K562 (cell line): Measurements from ENCODE around the gene NRF1. TPM values are rescaled to one million over a fixed set of nuclear protein-coding genes. Genes with fewer than 3 reads are reported as not detected.
A peak's percentile ranks its signal among the peaks of the same experiment; 100 is the strongest.

Experiments
- ATF1 ChIP-seq, 2 experiments: fragments of 450-650 bp in 1 of 2; IDR thresholded peaks; 2 replicates each; pipeline ENCODE4 v1.6.1; 2016; ENCODE audit warnings: missing compliant biosample characterization in 1 of 2, missing genetic modification characterization in 1 of 2
- CEBPB ChIP-seq: fragments of 450-650 bp; IDR thresholded peaks from 2 replicates; pipeline ENCODE4 v1.6.1; 2016; ENCODE audit warnings: missing genetic modification characterization, missing compliant biosample characterization
- KHSRP ChIP-seq: fragments of 450-650 bp; IDR thresholded peaks from 2 replicates; pipeline ENCODE4 v1.6.1; 2017
- MED1 ChIP-seq: sonication (generic); formaldehyde crosslinking; IDR thresholded peaks from 2 replicates; pipeline ENCODE4 v1.8.1; 2023; ENCODE audit warnings: missing genetic modification reagents, borderline replicate concordance
- MTA2 ChIP-seq: fragments of 450-650 bp; IDR thresholded peaks from 2 replicates; pipeline ENCODE4 v1.6.1; 2016; ENCODE audit warnings: low read depth
- MTA3 ChIP-seq: fragments of 450-650 bp; formaldehyde crosslinking; IDR thresholded peaks from 2 replicates; pipeline ENCODE4 v1.6.1; 2017; ENCODE audit warnings: mild to moderate bottlenecking, borderline replicate concordance
- MXI1 ChIP-seq: IDR thresholded peaks from 2 replicates; pipeline ENCODE4 v1.6.1; 2011; ENCODE audit warnings: low read depth, mild to moderate bottlenecking, improper control_type of control experiment, low read length
- MYBL2 ChIP-seq, 2 experiments: fragments of 450-650 bp in 1 of 2; sonication (generic) in 1 of 2; formaldehyde crosslinking in 1 of 2; IDR thresholded peaks; 2 replicates each; pipeline versions ENCODE4 v1.6.1 to v1.8.1; 2017 to 2022; ENCODE audit warnings: borderline replicate concordance in 1 of 2, inconsistent platforms in 1 of 2, low read depth in 1 of 2, mild to moderate bottlenecking in 1 of 2, missing genetic modification reagents in 1 of 2, moderate library complexity in 1 of 2
- PTTG1 ChIP-seq: fragments of 450-650 bp; IDR thresholded peaks from 2 replicates; pipeline ENCODE4 v1.6.1; 2016; ENCODE audit warnings: low read depth, mild to moderate bottlenecking, missing genetic modification characterization, missing compliant biosample characterization
- SIX5 ChIP-seq, 2 experiments: IDR thresholded peaks; 2 replicates each; pipeline ENCODE4 v1.6.1; 2011; ENCODE audit warnings: low read length in 2 of 2, borderline replicate concordance in 1 of 2, low read depth in 1 of 2, mild to moderate bottlenecking in 1 of 2, moderate library complexity in 1 of 2; ENCODE audit not compliant: insufficient read depth in 1 of 2
- SRSF3 ChIP-seq: fragments of 200-400 bp; formaldehyde crosslinking; IDR thresholded peaks from 2 replicates; pipeline ENCODE4 v1.6.1; 2016; ENCODE audit warnings: mild to moderate bottlenecking, low read length, moderate library complexity; ENCODE audit not compliant: insufficient read depth
- TAF9B ChIP-seq: fragments of 450-650 bp; IDR thresholded peaks from 2 replicates; pipeline ENCODE4 v1.6.1; 2018; ENCODE audit warnings: mild to moderate bottlenecking; ENCODE audit not compliant: partially characterized antibody
- TCFL5 ChIP-seq: fragments of 250-450 bp; sonication (Bioruptor Pico); conservative IDR thresholded peaks from 2 replicates; pipeline ENCODE4 v1.6.1; 2021; ENCODE audit warnings: mild to moderate bottlenecking, moderate library complexity, matching md5 sums
- ZKSCAN8 ChIP-seq: fragments of 200-800 bp; sonication (Bioruptor generic); IDR thresholded peaks from 2 replicates; pipeline ENCODE4 v1.6.1; 2016; ENCODE audit warnings: missing genetic modification characterization, missing compliant biosample characterization
- polyA plus RNA-seq, 8 experiments: library from polyadenylated mRNA; depleted of rRNA in 4 of 8; stranded (reverse) in 5 of 8; unstranded in 3 of 8; fragments of >200 nt; fragmentation: Nextera tagmentation in 2 of 8; fragmentation: Illumina TruSeq in 1 of 8; extraction: Ambion mirVana in 2 of 8; extraction: Trizol in 1 of 8; gene quantifications; 2 replicates each; pipeline versions ENCODE4 v1.2.1 to v1.2.3, GENCODE V29; 2011 to 2014; ENCODE audit warnings: inconsistent platforms in 1 of 8, missing spikeins in 1 of 8
- total RNA-seq, 7 experiments: library from RNA; depleted of rRNA in 6 of 7; stranded (reverse); fragments of >200 nt in 6 of 7; fragmentation: Illumina TruSeq in 2 of 7; extraction: Trizol in 2 of 7; gene quantifications; 2 replicates each; pipeline versions ENCODE4 v1.2.1 to v1.2.3, GENCODE V29; 2011 to 2021; ENCODE audit warnings: low replicate concordance in 1 of 7
- TF ChIP-seq, protein P1 (sequence below): IDR thresholded peaks from 3 replicates; pipeline ENCODE4 v1.6.1; 2011; ENCODE audit warnings: borderline replicate concordance, mild to moderate bottlenecking, moderate library complexity; ENCODE audit not compliant: insufficient read length; ENCODE audit errors: extremely low read depth
- TF ChIP-seq, protein P2 (sequence below): fragments of 250-450 bp; sonication (Bioruptor Pico); IDR thresholded peaks from 2 replicates; pipeline ENCODE4 v1.5.0; 2021
- TF ChIP-seq, protein P3 (sequence below): fragments of 250-450 bp; sonication (Bioruptor Pico); IDR thresholded peaks from 2 replicates; pipeline ENCODE4 v1.4.0; 2020
- TF ChIP-seq, protein P4 (sequence below): sonication (generic); formaldehyde crosslinking; IDR thresholded peaks from 2 replicates; pipeline ENCODE4 v1.8.0; 2022; ENCODE audit warnings: mild to moderate bottlenecking, missing genetic modification reagents, borderline replicate concordance

NRF1 gene
- total and polyA plus RNA-seq, 9 of the 15 experiments (the other 6 are each of a cell fraction or from before 2014, with no cell fraction given), result 8.6 to 28.8 (median 20.3) TPM

DNA sequence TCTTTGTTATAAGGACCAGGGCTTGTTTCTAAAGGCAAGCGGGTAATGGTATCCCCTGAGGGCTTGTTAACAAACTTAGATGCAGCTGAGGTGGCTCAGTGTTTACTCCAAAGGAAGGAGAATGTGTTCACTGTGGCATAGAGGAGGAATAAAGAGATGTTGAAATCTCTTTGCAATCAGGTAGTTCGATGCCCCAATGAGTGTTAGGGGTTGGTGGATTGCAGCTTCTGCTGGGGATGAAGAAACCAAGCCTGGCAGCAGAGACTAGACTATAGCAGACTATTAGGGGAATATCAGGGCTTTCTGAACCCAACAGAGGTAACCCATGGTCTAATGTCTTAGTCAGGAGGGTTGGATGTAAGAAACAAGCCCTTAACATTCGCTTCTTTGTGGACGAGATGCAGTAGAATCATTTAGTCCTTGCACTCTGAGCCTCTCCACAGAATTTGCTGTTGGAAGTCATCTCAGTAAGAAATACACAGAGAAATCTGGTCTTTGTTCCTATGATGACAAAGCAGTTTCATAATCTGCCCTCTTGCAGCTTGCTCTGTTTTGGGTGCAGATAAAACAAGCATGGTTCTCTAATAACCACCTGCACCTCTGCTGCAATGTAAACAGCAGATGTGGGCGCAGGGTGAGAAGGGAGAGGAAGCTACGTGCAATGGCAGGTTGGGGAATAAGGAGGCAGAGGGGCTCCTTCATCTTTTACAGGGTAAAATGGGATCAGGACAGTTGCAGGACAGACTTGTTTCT lies 108.6 kb downstream of the NRF1 start (continued):
- TF ChIP-seq, protein P1, sequence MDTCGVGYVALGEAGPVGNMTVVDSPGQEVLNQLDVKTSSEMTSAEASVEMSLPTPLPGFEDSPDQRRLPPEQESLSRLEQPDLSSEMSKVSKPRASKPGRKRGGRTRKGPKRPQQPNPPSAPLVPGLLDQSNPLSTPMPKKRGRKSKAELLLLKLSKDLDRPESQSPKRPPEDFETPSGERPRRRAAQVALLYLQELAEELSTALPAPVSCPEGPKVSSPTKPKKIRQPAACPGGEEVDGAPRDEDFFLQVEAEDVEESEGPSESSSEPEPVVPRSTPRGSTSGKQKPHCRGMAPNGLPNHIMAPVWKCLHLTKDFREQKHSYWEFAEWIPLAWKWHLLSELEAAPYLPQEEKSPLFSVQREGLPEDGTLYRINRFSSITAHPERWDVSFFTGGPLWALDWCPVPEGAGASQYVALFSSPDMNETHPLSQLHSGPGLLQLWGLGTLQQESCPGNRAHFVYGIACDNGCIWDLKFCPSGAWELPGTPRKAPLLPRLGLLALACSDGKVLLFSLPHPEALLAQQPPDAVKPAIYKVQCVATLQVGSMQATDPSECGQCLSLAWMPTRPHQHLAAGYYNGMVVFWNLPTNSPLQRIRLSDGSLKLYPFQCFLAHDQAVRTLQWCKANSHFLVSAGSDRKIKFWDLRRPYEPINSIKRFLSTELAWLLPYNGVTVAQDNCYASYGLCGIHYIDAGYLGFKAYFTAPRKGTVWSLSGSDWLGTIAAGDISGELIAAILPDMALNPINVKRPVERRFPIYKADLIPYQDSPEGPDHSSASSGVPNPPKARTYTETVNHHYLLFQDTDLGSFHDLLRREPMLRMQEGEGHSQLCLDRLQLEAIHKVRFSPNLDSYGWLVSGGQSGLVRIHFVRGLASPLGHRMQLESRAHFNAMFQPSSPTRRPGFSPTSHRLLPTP, result no peak
- TF ChIP-seq MTA2 (peak; percentile 99), MTA3 (peak; percentile 84), ATF1 (CRISPR knock-in tag; IDR thresholded peaks at IDR 0.05) (no peak), ATF1 (tag; IDR thresholded peaks at IDR 0.05) (peak; percentile 44; the same call in 1 of the 2 replicates), SRSF3 (no peak), MYBL2 (IDR thresholded peaks at IDR 0.05; ENCODE audit: low read depth) (no peak; the same call in 1 of the 2 replicates), MYBL2 (CRISPR knock-in tag; IDR thresholded peaks at IDR 0.05; ENCODE audit: borderline replicate concordance) (no peak), CEBPB (tag) (peak; percentile 81), MXI1 (peak; percentile 87), TAF9B (no peak), SIX5 (IDR thresholded peaks at IDR 0.05; ENCODE audit: borderline replicate concordance in 1 of 2, insufficient read depth in 1 of 2, low read depth in 1 of 2, low read length in 2 of 2) (no peak), PTTG1 (tag) (no peak), KHSRP (peak; percentile 83; the same call in 1 of the 2 replicates), MED1 (CRISPR knock-in tag) (no peak), TCFL5 (peak; percentile 81; the same call in 1 of the 2 replicates), ZKSCAN8 (CRISPR knock-in tag) (peak; percentile 93)
- TF ChIP-seq, protein P2, sequence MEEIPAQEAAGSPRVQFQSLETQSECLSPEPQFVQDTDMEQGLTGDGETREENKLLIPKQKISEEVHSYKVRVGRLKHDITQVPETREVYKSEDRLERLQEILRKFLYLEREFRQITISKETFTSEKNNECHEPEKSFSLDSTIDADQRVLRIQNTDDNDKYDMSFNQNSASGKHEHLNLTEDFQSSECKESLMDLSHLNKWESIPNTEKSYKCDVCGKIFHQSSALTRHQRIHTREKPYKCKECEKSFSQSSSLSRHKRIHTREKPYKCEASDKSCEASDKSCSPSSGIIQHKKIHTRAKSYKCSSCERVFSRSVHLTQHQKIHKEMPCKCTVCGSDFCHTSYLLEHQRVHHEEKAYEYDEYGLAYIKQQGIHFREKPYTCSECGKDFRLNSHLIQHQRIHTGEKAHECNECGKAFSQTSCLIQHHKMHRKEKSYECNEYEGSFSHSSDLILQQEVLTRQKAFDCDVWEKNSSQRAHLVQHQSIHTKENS (CRISPR knock-in tag), result no peak
- TF ChIP-seq, protein P3, sequence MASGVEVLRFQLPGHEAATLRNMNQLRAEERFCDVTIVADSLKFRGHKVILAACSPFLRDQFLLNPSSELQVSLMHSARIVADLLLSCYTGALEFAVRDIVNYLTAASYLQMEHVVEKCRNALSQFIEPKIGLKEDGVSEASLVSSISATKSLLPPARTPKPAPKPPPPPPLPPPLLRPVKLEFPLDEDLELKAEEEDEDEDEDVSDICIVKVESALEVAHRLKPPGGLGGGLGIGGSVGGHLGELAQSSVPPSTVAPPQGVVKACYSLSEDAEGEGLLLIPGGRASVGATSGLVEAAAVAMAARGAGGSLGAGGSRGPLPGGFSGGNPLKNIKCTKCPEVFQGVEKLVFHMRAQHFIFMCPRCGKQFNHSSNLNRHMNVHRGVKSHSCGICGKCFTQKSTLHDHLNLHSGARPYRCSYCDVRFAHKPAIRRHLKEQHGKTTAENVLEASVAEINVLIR, result 0 out of 2 replicates have a peak, but pooled peaks have one; percentile 24
- TF ChIP-seq, protein P4, sequence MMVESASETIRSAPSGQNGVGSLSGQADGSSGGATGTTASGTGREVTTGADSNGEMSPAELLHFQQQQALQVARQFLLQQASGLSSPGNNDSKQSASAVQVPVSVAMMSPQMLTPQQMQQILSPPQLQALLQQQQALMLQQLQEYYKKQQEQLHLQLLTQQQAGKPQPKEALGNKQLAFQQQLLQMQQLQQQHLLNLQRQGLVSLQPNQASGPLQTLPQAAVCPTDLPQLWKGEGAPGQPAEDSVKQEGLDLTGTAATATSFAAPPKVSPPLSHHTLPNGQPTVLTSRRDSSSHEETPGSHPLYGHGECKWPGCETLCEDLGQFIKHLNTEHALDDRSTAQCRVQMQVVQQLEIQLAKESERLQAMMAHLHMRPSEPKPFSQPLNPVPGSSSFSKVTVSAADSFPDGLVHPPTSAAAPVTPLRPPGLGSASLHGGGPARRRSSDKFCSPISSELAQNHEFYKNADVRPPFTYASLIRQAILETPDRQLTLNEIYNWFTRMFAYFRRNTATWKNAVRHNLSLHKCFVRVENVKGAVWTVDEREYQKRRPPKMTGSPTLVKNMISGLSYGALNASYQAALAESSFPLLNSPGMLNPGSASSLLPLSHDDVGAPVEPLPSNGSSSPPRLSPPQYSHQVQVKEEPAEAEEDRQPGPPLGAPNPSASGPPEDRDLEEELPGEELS, result peak; percentile 84; the same call in 1 of the 2 replicates
